Measurements from ENCODE around the gene GARIN5A.

GRCh38 chr19:50449236-50449899, 27.3 kb downstream of the GARIN5A start:
- TF ChIP-seq CTCF (conservative IDR thresholded peaks at IDR 0.05; ENCODE audit: low read depth, low read length), result no peak
- TF ChIP-seq EZH2 (IDR thresholded peaks at IDR 0.05; ENCODE audit: low read length, unreplicated experiment), result no peak
- no peak for TF ChIP-seq EZH2phosphoT487 (IDR thresholded peaks at IDR 0.05; ENCODE audit: borderline replicate concordance, low read length)
